ENCODE measurements around the gene RXRB.

DNA sequence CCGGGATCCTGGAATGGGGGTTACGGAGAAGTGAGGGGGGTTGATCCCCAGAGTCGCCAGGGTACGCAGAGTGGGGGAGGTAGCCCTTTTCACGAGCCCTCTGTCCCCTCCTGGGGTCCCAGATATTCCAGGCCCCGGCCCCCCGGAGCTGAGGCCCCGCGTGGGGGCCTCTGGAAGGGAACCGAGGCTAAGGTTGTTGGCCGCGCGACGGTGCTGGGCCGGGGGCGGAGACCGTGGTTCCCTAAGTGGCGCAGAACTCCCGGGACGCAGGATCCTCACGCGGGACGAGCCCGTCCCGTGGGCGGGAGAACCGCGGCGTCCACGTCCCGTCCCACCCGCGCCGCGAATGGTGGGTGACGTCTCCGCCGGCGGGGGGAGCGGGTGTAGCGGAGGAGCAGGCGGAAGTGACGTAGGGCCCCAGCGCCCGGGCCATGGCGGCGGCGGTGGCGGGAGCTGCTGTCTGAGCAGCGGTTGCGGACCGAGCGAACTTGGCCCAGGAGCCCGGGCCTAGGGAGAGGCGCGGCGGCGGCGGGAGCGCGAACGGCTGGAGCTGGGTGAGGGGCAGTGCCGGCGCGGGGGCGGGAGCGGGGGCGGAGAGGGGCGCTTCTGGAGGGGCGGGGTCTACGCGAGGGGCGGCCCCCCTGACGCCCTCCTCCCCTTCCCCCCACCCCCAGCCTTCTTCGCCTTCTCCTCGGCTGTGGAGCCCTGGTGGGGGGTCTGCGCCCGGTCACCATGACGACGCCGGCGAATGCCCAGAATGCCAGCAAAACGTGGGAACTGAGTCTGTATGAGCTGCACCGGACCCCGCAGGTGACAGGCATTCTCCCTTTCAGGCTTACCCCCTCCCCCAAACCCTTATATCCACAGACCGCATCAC, 7.9 kb upstream of the RXRB start, which contains the start of gene RING1:
- TF ChIP-seq, protein P1, sequence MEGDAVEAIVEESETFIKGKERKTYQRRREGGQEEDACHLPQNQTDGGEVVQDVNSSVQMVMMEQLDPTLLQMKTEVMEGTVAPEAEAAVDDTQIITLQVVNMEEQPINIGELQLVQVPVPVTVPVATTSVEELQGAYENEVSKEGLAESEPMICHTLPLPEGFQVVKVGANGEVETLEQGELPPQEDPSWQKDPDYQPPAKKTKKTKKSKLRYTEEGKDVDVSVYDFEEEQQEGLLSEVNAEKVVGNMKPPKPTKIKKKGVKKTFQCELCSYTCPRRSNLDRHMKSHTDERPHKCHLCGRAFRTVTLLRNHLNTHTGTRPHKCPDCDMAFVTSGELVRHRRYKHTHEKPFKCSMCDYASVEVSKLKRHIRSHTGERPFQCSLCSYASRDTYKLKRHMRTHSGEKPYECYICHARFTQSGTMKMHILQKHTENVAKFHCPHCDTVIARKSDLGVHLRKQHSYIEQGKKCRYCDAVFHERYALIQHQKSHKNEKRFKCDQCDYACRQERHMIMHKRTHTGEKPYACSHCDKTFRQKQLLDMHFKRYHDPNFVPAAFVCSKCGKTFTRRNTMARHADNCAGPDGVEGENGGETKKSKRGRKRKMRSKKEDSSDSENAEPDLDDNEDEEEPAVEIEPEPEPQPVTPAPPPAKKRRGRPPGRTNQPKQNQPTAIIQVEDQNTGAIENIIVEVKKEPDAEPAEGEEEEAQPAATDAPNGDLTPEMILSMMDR (IDR thresholded peaks at IDR 0.05): no peak
- peak; percentile 89 for TF ChIP-seq POLR2A (IDR thresholded peaks at IDR 0.05)
